NT2/D1 (cell line): Measurements from ENCODE around the gene GATM.

Experiments used
- DNase-seq: peaks from one replicate; pipeline ENCODE4 v3.0.0-alpha.2; 2011; ENCODE audit warnings: low read depth, low spot score
- H3K27me3 ChIP-seq: 2 replicates; pipeline ENCODE4 v1.6.0; 2011; ENCODE audit warnings: mild to moderate bottlenecking; ENCODE audit not compliant: insufficient read length, insufficient read depth
- H3K36me3 ChIP-seq: 2 replicates; pipeline ENCODE4 v1.6.1; 2011; ENCODE audit warnings: mild to moderate bottlenecking, low read length, mixed read lengths; ENCODE audit not compliant: insufficient read depth, insufficient read length
- H3K4me1 ChIP-seq: 2 replicates; pipeline ENCODE4 v1.5.1; 2011; ENCODE audit not compliant: insufficient read depth, insufficient read length
- H3K4me3 ChIP-seq: 2 replicates; pipeline ENCODE4 v1.5.1; 2011; ENCODE audit warnings: low read depth; ENCODE audit not compliant: insufficient read length
- H3K9ac ChIP-seq: 2 replicates; pipeline ENCODE4 v1.6.0; 2011; ENCODE audit warnings: low read depth; ENCODE audit not compliant: insufficient read length
- H3K9me3 ChIP-seq: 2 replicates; pipeline ENCODE4 v1.5.1; 2011; ENCODE audit warnings: mild to moderate bottlenecking, low read length; ENCODE audit not compliant: insufficient read depth
- SUZ12 ChIP-seq: IDR thresholded peaks from 2 replicates; pipeline ENCODE4 v1.6.1; 2011; ENCODE audit not compliant: insufficient read length, insufficient read depth; ENCODE audit errors: extremely low read depth
- YY1 ChIP-seq: IDR thresholded peaks from 2 replicates; pipeline ENCODE4 v1.6.1; 2011; ENCODE audit not compliant: insufficient read length, insufficient read depth
- ZNF274 ChIP-seq: IDR thresholded peaks from 2 replicates; pipeline ENCODE4 v1.6.1; 2011; ENCODE audit warnings: mild to moderate bottlenecking, low read depth, low read length

GATM gene

GRCh38 chr15:45337224-45337623, 41.1 kb downstream of the GATM start:
- Histone ChIP-seq H3K27me3 (no peaks in the 10 kb centered on the region), H3K36me3 (no peaks in the 10 kb centered on the region), H3K9me3 (no peaks in the 10 kb centered on the region), H3K4me3 (no peak overlapping the region), H3K4me1 (no peaks in the 10 kb centered on the region), H3K9ac (no peak overlapping the region)
- no peak for DNase-seq
- TF ChIP-seq YY1, result no peak
- TF ChIP-seq ZNF274, result no peak
- TF ChIP-seq SUZ12, result no peak

GRCh38 chr15:45333550-45333949, 44.8 kb downstream of the GATM start:
- no peaks in the 10 kb centered on the region for H3K27me3 ChIP-seq
- no peak for DNase-seq
- no peak overlapping the region for H3K9ac ChIP-seq

GRCh38 chr15:45332694-45333093, 45.6 kb downstream of the GATM start:
- TF ChIP-seq YY1 (no peak), ZNF274 (no peak), SUZ12 (no peak)

More at GRCh38 chr15:45333550-45333949, 44.8 kb downstream of the GATM start:
- Histone ChIP-seq H3K9me3 (no peaks in the 10 kb centered on the region), H3K4me3 (no peak overlapping the region), H3K4me1 (no peaks in the 10 kb centered on the region), H3K36me3 (no peaks in the 10 kb centered on the region)
- TF ChIP-seq SUZ12 (no peak), YY1 (no peak), ZNF274 (no peak)

GRCh38 chr15:45331972-45332371, 46.4 kb downstream of the GATM start:
- Histone ChIP-seq H3K9me3 (no peaks in the 10 kb centered on the region), H3K27me3 (no peaks in the 10 kb centered on the region), H3K4me3 (no peak overlapping the region), H3K4me1 (no peaks in the 10 kb centered on the region), H3K36me3 (no peaks in the 10 kb centered on the region), H3K9ac (no peak overlapping the region)
- TF ChIP-seq YY1, result no peak
- no peak for TF ChIP-seq SUZ12
- no peak for TF ChIP-seq ZNF274
- DNase-seq, result no peak

More at GRCh38 chr15:45332694-45333093, 45.6 kb downstream of the GATM start:
- no peaks in the 10 kb centered on the region for H3K27me3 ChIP-seq
- H3K4me1 ChIP-seq, result no peaks in the 10 kb centered on the region
- no peak overlapping the region for H3K9ac ChIP-seq
- H3K4me3 ChIP-seq, result no peak overlapping the region
- no peaks in the 10 kb centered on the region for H3K36me3 ChIP-seq
- H3K9me3 ChIP-seq, result no peaks in the 10 kb centered on the region
- DNase-seq, result no peak

- no peak for DNase-seq
- Histone ChIP-seq H3K9ac (no peak overlapping the region), H3K4me3 (no peak overlapping the region), H3K27me3 (no peaks in the 10 kb centered on the region), H3K9me3 (no peaks in the 10 kb centered on the region), H3K4me1 (no peaks in the 10 kb centered on the region), H3K36me3 (no peaks in the 10 kb centered on the region)
- TF ChIP-seq SUZ12, result no peak
- TF ChIP-seq YY1, result no peak
- TF ChIP-seq ZNF274, result no peak
Observed at GRCh38 chr15:45328663-45329062, 49.7 kb downstream of the GATM start.

- no peaks in the 10 kb centered on the region for H3K9me3 ChIP-seq
- H3K4me3 ChIP-seq, result no peak overlapping the region
- H3K9ac ChIP-seq, result no peak overlapping the region
- no peaks in the 10 kb centered on the region for H3K27me3 ChIP-seq
- no peak for TF ChIP-seq SUZ12
- no peak for TF ChIP-seq YY1
- no peak for TF ChIP-seq ZNF274
- no peaks in the 10 kb centered on the region for H3K36me3 ChIP-seq
- H3K4me1 ChIP-seq, result no peaks in the 10 kb centered on the region
- no peak for DNase-seq
Observed at GRCh38 chr15:45326741-45327140, 51.6 kb downstream of the GATM start.

GRCh38 chr15:45326280-45326679, 52.1 kb downstream of the GATM start:
- Histone ChIP-seq H3K9ac (no peak overlapping the region), H3K36me3 (no peaks in the 10 kb centered on the region), H3K4me1 (no peaks in the 10 kb centered on the region), H3K9me3 (no peaks in the 10 kb centered on the region), H3K4me3 (no peak overlapping the region), H3K27me3 (no peaks in the 10 kb centered on the region)
- DNase-seq, result peak; percentile 16
- no peak for TF ChIP-seq ZNF274
- no peak for TF ChIP-seq YY1
- TF ChIP-seq SUZ12, result no peak
